Hematopoietic multipotent progenitor cell treated with erythropoietin and hydrocortisone succinate and interleukin-3 and kit ligand, for 8 days (in vitro differentiated cells): ENCODE results near the gene MMP20.

Experiments used
- DNase-seq: peaks from one replicate; pipeline ENCODE4 v3.0.0-alpha.2; 2015

Gene MMP20

GRCh38 chr11:102590276-102591049 is 34.7 kb downstream of the MMP20 start:
- DNase-seq, result no peak

GRCh38 chr11:102589047-102589459 is 36.1 kb downstream of the MMP20 start:
- no peak for DNase-seq

DNA sequence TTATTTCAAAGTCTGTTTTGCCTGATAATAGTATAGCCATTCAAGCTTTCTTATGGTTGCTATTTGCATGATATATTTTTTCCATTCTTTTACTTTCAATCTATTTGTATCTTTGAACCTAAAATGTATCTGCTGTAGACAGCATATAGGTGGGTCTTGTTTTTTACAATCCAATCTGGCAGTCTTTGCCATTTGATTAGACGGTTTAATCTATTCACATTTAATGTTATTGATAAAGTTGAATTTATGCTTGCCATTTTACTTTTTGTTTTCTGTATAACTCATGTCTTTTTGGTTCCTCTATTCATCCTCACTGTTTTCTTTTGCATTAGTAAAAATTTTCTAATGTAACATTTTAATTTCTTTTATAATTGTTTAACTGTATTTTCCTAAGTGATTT is 37.4 kb downstream of the MMP20 start:
- DNase-seq, result no peak

DNA sequence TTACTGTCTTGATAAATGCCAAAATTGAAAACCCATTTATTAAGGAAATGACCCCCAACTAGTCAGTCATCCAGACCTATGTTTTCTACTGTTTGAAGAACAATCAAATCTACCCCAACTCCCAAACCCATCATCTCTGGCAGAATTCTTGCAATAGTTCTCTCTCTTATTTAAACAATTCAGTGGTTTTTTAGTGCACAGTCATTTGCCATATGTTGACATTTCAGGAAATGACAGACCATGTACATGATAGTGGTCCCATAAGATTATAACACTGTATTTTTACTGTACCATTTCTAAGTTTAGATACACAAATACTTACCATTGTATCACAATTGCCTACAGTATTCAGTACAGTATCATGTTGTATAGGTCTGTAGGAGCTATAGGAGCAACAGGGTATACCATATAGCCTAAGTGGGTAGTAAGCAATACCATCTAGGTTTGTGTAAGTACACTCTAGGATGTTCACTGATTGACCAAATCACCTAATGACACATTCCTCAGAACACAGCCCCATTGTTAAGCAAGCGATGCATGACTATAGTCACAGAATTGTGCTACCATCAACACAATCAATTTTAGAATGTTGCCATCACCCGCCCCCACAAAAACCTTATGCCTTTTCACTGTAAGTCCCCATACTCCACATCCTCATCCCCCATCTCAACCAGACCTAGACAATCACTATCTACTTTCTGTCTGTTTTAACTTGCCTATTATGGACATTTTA is 41.8 kb downstream of the MMP20 start:
- DNase-seq, result no peak

- DNase-seq, result no peak
Observed at GRCh38 chr11:102582140-102582539, 43.0 kb downstream of the MMP20 start.

- DNase-seq, result no peak
Observed at GRCh38 chr11:102581066-102581465, 44.1 kb downstream of the MMP20 start.

GRCh38 chr11:102580185-102580951 is 44.8 kb downstream of the MMP20 start:
- DNase-seq, result no peak

- DNase-seq, result no peak
Observed at GRCh38 chr11:102577723-102578122, 47.4 kb downstream of the MMP20 start.

DNA sequence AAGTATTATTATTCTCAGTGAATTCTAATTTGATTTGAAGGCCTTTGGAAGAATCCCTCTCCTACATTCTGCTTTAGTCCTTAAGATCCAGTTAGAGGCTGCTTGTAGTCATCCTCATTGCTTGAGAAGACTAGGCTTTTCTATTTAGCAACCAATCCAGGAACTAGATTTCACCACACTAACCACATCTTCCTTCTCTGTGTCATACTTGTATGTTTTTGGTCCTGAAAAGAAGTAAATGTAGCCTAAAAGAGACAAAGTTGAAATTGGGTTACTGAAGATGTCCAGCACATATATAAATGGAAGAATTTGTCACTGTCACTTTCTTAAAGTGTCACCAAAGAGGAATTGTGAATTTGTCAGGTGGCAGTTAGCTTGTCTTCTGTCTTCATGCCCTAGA is 48.0 kb downstream of the MMP20 start:
- DNase-seq, result no peak

GRCh38 chr11:102576350-102576749 is 48.8 kb downstream of the MMP20 start:
- DNase-seq, result no peak

DNA sequence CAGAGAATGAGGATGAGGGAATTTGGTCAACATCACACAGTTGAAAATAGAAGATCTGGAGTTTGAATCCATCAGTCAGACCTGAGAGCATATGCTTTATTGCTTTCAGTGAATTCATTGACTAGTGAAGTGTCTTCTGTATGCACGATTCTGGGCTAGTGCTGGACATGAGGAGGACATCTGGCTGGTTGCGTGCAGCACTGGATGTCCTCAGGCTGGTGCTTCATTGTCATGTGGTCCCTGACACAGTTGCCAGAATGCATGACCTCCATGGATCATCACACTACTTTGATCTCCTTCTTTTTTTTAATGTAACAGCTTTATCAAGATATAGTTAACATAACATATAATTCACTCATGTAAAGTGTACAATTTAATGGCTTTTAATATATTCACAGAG is 50.1 kb downstream of the MMP20 start:
- DNase-seq, result no peak

- peak; percentile 3 for DNase-seq
Observed at GRCh38 chr11:102573851-102574250, 51.3 kb downstream of the MMP20 start.

GRCh38 chr11:102572554-102573220 is 52.4 kb downstream of the MMP20 start:
- no peak for DNase-seq

DNA sequence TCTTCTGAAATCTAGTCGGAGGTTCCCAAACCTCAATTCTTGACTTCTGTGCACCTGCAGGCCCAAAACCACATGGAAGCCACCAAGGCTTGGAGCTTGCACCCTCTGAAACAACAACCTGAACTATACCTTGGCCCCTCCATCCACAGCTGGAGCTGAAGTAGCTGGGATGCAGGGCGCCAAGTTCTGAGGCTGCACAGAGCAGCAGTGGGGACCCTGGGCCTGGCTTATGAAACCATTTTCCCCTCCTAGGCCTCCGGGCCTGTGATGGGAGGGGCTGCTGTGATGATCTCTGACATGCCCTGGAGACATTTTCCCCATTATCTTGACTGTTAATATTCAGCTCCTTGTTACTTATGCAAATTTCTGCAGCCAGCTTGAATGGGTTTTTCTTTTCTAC is 56.3 kb downstream of the MMP20 start:
- no peak for DNase-seq

GRCh38 chr11:102566112-102566511 is 59.0 kb downstream of the MMP20 start:
- DNase-seq, result no peak

- DNase-seq, result peak; percentile 9
Observed at GRCh38 chr11:102564110-102564509, 61.0 kb downstream of the MMP20 start.

- no peak for DNase-seq
Observed at GRCh38 chr11:102561636-102562035, 63.5 kb downstream of the MMP20 start.

GRCh38 chr11:102560555-102561011 is 64.5 kb downstream of the MMP20 start:
- DNase-seq, result peak; percentile 45

GRCh38 chr11:102559839-102560238 is 65.3 kb downstream of the MMP20 start:
- DNase-seq, result no peak

GRCh38 chr11:102555091-102555490 is 70.0 kb downstream of the MMP20 start:
- no peak for DNase-seq

- no peak for DNase-seq
Observed at GRCh38 chr11:102553835-102554282, 71.3 kb downstream of the MMP20 start.

GRCh38 chr11:102552447-102553194 is 72.5 kb downstream of the MMP20 start:
- DNase-seq, result no peak
